ENCODE data around the gene GNAT3.

The GNAT3 gene

DNA sequence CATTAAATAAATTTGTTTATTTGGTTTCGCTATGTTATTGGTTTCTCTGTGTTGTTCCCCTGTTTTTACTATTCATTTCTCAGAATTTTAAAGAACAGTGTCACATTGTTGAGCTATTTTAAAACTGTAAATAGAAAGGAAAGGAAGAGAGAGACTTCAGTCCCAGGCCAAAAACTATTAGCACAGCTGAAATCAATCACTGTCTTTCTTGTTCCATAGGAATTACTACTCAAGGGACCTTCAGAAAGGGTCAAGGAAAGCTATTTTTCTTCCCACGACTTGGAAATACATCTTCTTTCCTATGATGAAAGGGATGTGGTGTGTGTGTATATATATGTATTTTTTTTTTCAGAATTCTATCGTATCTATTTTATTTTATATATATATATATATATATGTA lies 29.0 kb upstream of the GNAT3 start:
- no peaks in the 10 kb centered on the region for H3K36me3 ChIP-seq
- TF ChIP-seq CTCF (IDR thresholded peaks at IDR 0.05; ENCODE audit: low read depth, low read length): no peak
- no peaks in the 10 kb centered on the region for H3K27me3 ChIP-seq
- no peaks in the 10 kb centered on the region for H3K4me1 ChIP-seq
- no peak overlapping the region for H3K4me3 ChIP-seq (ENCODE audit: low read depth, low read length)
- DNase-seq: no peak
- no peaks in the 10 kb centered on the region for H3K9me3 ChIP-seq

- no peaks in the 10 kb centered on the region for H3K27me3 ChIP-seq
- H3K4me3 ChIP-seq (ENCODE audit: low read depth, low read length): no peak overlapping the region
- H3K4me1 ChIP-seq: no peaks in the 10 kb centered on the region
- no peak for DNase-seq
- H3K36me3 ChIP-seq: no peaks in the 10 kb centered on the region
- no peak for TF ChIP-seq CTCF (IDR thresholded peaks at IDR 0.05; ENCODE audit: low read depth, low read length)
- no peaks in the 10 kb centered on the region for H3K9me3 ChIP-seq
These were observed 25.2 kb upstream of the GNAT3 start for GRCh38 chr7:80537091-80537490.

GRCh38 chr7:80536426-80536825 lies 24.6 kb upstream of the GNAT3 start:
- DNase-seq: no peak
- Histone ChIP-seq H3K36me3 (no peaks in the 10 kb centered on the region), H3K9me3 (no peaks in the 10 kb centered on the region), H3K4me1 (no peaks in the 10 kb centered on the region), H3K4me3 (ENCODE audit: low read depth, low read length) (no peak overlapping the region), H3K27me3 (no peaks in the 10 kb centered on the region)
- no peak for TF ChIP-seq CTCF (IDR thresholded peaks at IDR 0.05; ENCODE audit: low read depth, low read length)

DNA sequence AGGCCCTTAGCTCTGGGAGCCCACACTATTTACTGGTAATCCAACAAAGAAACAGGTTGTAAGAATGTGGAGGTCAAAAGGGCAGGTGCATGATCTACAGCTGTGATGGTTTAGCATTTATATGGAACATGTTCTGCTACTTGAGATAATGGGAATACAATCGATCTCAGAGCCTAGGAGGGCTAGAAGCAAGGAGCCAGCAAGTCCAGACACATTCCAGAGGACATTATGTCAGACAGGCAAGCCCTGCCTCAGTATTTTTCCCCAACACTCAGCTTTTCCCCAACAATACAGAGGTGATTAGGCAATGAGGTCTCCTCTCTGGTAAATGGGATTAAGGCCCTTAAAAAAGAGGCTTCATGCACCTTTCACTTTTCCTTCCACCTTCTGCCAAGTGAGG lies 21.4 kb upstream of the GNAT3 start:
- no peak for DNase-seq
- Histone ChIP-seq H3K4me1 (no peaks in the 10 kb centered on the region), H3K4me3 (ENCODE audit: low read depth, low read length) (no peak overlapping the region), H3K9me3 (no peaks in the 10 kb centered on the region), H3K27me3 (no peaks in the 10 kb centered on the region), H3K36me3 (no peaks in the 10 kb centered on the region)
- no peak for TF ChIP-seq CTCF (IDR thresholded peaks at IDR 0.05; ENCODE audit: low read depth, low read length)

GRCh38 chr7:80532153-80532552 lies 20.3 kb upstream of the GNAT3 start:
- Histone ChIP-seq H3K9me3 (no peaks in the 10 kb centered on the region), H3K36me3 (no peaks in the 10 kb centered on the region), H3K27me3 (no peaks in the 10 kb centered on the region), H3K4me3 (ENCODE audit: low read depth, low read length) (no peak overlapping the region), H3K4me1 (no peaks in the 10 kb centered on the region)
- TF ChIP-seq CTCF (IDR thresholded peaks at IDR 0.05; ENCODE audit: low read depth, low read length): no peak
- DNase-seq: no peak

DNA sequence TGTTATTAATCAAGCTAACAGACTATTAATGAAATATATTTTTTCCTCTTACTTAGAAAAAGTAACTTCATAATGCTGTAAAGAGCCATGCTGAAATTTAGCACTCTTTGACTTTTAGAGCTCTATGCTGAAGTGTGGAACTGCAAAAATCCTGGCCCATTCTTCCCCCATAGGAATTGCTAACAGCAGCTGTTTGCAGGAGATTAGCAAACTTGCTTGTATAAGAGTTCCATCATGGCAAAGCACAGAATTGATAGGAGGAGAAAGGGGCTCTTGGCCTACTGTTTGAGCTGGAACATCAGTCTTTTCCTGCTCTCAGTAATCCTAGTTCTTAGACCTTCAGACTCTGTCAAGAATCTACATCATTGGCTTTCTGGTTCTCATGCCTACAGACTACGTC lies 18.3 kb upstream of the GNAT3 start:
- no peaks in the 10 kb centered on the region for H3K4me1 ChIP-seq
- H3K4me3 ChIP-seq (ENCODE audit: low read depth, low read length): no peak overlapping the region
- no peak for TF ChIP-seq CTCF (IDR thresholded peaks at IDR 0.05; ENCODE audit: low read depth, low read length)
- no peaks in the 10 kb centered on the region for H3K27me3 ChIP-seq
- no peak for DNase-seq
- no peaks in the 10 kb centered on the region for H3K9me3 ChIP-seq
- no peaks in the 10 kb centered on the region for H3K36me3 ChIP-seq
